ENCODE data around the gene GLCCI1.

DNA sequence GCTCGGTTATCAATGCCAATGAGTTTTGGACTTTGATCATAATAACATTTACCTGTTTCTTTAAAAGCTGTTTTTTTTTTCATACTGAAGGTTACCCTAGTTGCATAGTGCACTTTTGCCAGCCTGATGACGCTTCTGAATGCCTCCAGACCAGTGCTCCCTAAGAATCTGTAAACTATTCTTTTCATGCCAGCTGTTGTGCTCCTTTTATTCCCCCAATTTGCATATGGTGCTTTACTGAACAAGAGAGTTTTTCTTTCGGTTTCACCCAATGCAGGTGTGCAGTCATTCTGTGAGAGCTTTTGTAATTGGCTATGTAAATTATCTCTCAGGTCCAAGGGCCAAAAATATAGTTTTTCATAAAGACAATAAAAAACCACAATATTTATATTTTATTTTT is 48.1 kb upstream of the GLCCI1 start:
- TF ChIP-seq CTCF (IDR thresholded peaks at IDR 0.05), result no peak
- no peak for TF ChIP-seq POLR2AphosphoS5 (IDR thresholded peaks at IDR 0.05)
